GM21447 (cell line): ENCODE results near the gene MYO1A.
"Not testable (repeated sequence)": the region's sequence is repeated elsewhere in the genome, so short reads cannot be mapped to it uniquely, and the experiment has no call there.

Experiments used
- ATAC-seq: cut with Tn5 transposase; IDR thresholded peaks from one replicate; pipeline ENCODE4 v1.9.1; 2021; ENCODE audit not compliant: unreplicated experiment

MYO1A gene

GRCh38 chr12:57019983-57020719 lies 29.8 kb downstream of the MYO1A start:
- no peak for ATAC-seq

GRCh38 chr12:57018906-57019305 lies 31.0 kb downstream of the MYO1A start:
- ATAC-seq, result no peak

- not testable (repeated sequence) for ATAC-seq
These were observed 31.6 kb downstream of the MYO1A start for GRCh38 chr12:57018353-57018752.

- ATAC-seq, result no peak
These were observed 33.6 kb downstream of the MYO1A start, which contains the start of gene TAC3 for GRCh38 chr12:57016348-57016747. TSS of gene TAC3 (minus strand) at chr12:57016529. CDS start at chr12:57015797, 732 bp downstream.

GRCh38 chr12:57012600-57013465 lies 37.1 kb downstream of the MYO1A start:
- peak; percentile 84 for ATAC-seq

GRCh38 chr12:57011438-57012424 lies 38.2 kb downstream of the MYO1A start:
- ATAC-seq, result peak; percentile 69

- ATAC-seq, result no peak
These were observed 39.2 kb downstream of the MYO1A start for GRCh38 chr12:57010627-57011247.

- no peak for ATAC-seq
These were observed 39.8 kb downstream of the MYO1A start for GRCh38 chr12:57009949-57010626.

GRCh38 chr12:57008178-57008577 lies 41.8 kb downstream of the MYO1A start:
- no peak for ATAC-seq

GRCh38 chr12:57006809-57007475 lies 43.0 kb downstream of the MYO1A start:
- no peak for ATAC-seq

GRCh38 chr12:57005980-57006808 lies 43.7 kb downstream of the MYO1A start, which contains the start of gene ZBTB39:
TSS of gene ZBTB39 (minus strand) at chr12:57006546. CDS start at chr12:57004917, 1,629 bp downstream.
- ATAC-seq, result peak; percentile 52

GRCh38 chr12:57004651-57005050 lies 45.3 kb downstream of the MYO1A start:
- no peak for ATAC-seq

GRCh38 chr12:57003395-57003794 lies 46.5 kb downstream of the MYO1A start:
- no peak for ATAC-seq

- ATAC-seq, result no peak
These were observed 48.5 kb downstream of the MYO1A start for GRCh38 chr12:57001448-57001906.

- no peak for ATAC-seq
These were observed 49.5 kb downstream of the MYO1A start for GRCh38 chr12:57000393-57000792.

- ATAC-seq, result no peak
These were observed 50.5 kb downstream of the MYO1A start for GRCh38 chr12:56999456-56999855.

- ATAC-seq, result peak; percentile 75
These were observed 50.9 kb downstream of the MYO1A start for GRCh38 chr12:56998981-56999380.

GRCh38 chr12:56998316-56998715 lies 51.6 kb downstream of the MYO1A start:
- ATAC-seq, result no peak
